Measurements from ENCODE around the gene SLA2.
A peak's percentile ranks its signal among the peaks of the same experiment; 100 is the strongest.

Gene SLA2

GRCh38 chr20:36606158-36607066 is 39.6 kb downstream of the SLA2 start:
- H3K27ac ChIP-seq, result peak overlapping the region; percentile 92

DNA sequence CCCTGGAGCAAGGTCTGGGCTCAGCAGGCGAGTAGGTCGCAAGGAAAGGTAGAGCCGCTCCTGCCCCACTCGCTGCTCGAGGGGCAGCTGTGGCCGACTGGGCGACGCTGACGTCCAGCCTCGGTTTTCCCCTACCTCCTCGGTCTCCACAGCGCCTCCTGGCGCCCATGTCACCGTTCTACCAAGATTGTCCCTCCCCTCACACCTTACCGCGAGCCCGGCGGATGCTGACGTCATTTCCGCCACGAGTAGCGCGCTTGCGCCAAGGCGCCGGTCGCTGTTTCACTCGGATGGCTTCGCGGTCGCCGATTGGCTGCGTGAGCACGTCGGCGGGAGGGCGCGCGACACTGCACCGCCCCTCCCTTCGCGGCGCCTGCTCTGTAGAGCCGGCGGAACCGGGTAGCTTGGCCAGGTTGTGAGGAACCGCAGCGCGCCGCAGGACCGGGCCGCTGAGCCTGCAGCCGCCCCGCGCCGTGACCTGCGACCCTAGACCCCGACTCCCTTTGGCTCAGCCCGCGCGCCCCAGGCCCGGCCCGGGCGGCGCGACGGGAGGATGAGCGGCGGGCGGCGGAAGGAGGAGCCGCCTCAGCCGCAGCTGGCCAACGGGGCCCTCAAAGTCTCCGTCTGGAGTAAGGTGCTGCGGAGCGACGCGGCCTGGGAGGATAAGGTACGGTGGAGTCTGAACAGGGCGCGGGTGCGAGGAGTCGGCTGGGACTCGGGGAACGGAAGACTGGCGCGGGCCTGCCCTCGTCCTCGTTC is 40.4 kb downstream of the SLA2 start, which contains the start of gene RAB5IF:
Gene RAB5IF, plus strand, starts transcription at position 381 of the 759 bp plus-strand sequence. Its CDS starts 173 bp downstream, at position 554.
- TF ChIP-seq ZFX (IDR thresholded peaks at IDR 0.05), result peak; percentile 91; the same call in 1 of the 2 replicates
- TF ChIP-seq, protein P1, sequence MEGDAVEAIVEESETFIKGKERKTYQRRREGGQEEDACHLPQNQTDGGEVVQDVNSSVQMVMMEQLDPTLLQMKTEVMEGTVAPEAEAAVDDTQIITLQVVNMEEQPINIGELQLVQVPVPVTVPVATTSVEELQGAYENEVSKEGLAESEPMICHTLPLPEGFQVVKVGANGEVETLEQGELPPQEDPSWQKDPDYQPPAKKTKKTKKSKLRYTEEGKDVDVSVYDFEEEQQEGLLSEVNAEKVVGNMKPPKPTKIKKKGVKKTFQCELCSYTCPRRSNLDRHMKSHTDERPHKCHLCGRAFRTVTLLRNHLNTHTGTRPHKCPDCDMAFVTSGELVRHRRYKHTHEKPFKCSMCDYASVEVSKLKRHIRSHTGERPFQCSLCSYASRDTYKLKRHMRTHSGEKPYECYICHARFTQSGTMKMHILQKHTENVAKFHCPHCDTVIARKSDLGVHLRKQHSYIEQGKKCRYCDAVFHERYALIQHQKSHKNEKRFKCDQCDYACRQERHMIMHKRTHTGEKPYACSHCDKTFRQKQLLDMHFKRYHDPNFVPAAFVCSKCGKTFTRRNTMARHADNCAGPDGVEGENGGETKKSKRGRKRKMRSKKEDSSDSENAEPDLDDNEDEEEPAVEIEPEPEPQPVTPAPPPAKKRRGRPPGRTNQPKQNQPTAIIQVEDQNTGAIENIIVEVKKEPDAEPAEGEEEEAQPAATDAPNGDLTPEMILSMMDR (conservative IDR thresholded peaks at IDR 0.05), result peak; percentile 96
- H3K27ac ChIP-seq, result peak within 1 kb of the TSS; percentile 92

More at GRCh38 chr20:36606158-36607066, 39.6 kb downstream of the SLA2 start:
- TF ChIP-seq, protein P1 (conservative IDR thresholded peaks at IDR 0.05), result no peak
- TF ChIP-seq ZFX (IDR thresholded peaks at IDR 0.05), result peak; percentile 59; the same call in 1 of the 2 replicates

- H3K27ac ChIP-seq, result peak overlapping the region; percentile 92
- TF ChIP-seq, protein P1 (conservative IDR thresholded peaks at IDR 0.05), result no peak
- no peak for TF ChIP-seq ZFX (IDR thresholded peaks at IDR 0.05)
These were observed 41.0 kb downstream of the SLA2 start for GRCh38 chr20:36604952-36605398.

- no peak overlapping the region for H3K27ac ChIP-seq
- TF ChIP-seq ZFX (IDR thresholded peaks at IDR 0.05), result no peak
- TF ChIP-seq, protein P1 (conservative IDR thresholded peaks at IDR 0.05), result no peak
These were observed 44.5 kb downstream of the SLA2 start for GRCh38 chr20:36601540-36601939.

- no peak for TF ChIP-seq ZFX (IDR thresholded peaks at IDR 0.05)
- TF ChIP-seq, protein P1 (conservative IDR thresholded peaks at IDR 0.05), result no peak
- no peak overlapping the region for H3K27ac ChIP-seq
These were observed 46.1 kb downstream of the SLA2 start for GRCh38 chr20:36599912-36600345.

GRCh38 chr20:36593347-36593929 is 52.6 kb downstream of the SLA2 start:
- H3K27ac ChIP-seq, result no peak overlapping the region

More at GRCh38 chr20:36593347-36593929, 52.6 kb downstream of the SLA2 start:
- TF ChIP-seq, protein P1 (conservative IDR thresholded peaks at IDR 0.05), result no peak
- TF ChIP-seq ZFX (IDR thresholded peaks at IDR 0.05), result no peak
